HG02938 (cell line): Measurements from ENCODE around the gene ENTPD6.
"Not testable (repeated sequence)": the region's sequence is repeated elsewhere in the genome, so short reads cannot be mapped to it uniquely, and the experiment has no call there.

Experiments
- ATAC-seq: cut with Tn5 transposase; IDR thresholded peaks from one replicate; pipeline ENCODE4 v1.9.1; 2021; ENCODE audit warnings: mild to moderate bottlenecking, moderate library complexity; ENCODE audit not compliant: unreplicated experiment

Gene ENTPD6

GRCh38 chr20:25195014-25195961 is at the start of gene ENTPD6:
ENTPD6 (plus strand) TSS chr20:25195712; CDS start chr20:25206537, 10,825 bp downstream.
- ATAC-seq = peak; percentile 73

- ATAC-seq = no peak
These were observed 48.5 kb upstream of the ENTPD6 start for GRCh38 chr20:25146976-25147375.

- ATAC-seq = no peak
These were observed 47.8 kb upstream of the ENTPD6 start for GRCh38 chr20:25147716-25148115.

GRCh38 chr20:25148181-25148981 is 47.1 kb upstream of the ENTPD6 start:
- no peak for ATAC-seq

- no peak for ATAC-seq
These were observed 46.3 kb upstream of the ENTPD6 start for GRCh38 chr20:25148982-25149846.

GRCh38 chr20:25150016-25150415 is 45.5 kb upstream of the ENTPD6 start:
- ATAC-seq = no peak

- ATAC-seq = no peak
These were observed 37.5 kb upstream of the ENTPD6 start for GRCh38 chr20:25158043-25158442.

GRCh38 chr20:25160467-25160866 is 35.0 kb upstream of the ENTPD6 start:
- peak; percentile 87 for ATAC-seq

- no peak for ATAC-seq
These were observed 34.6 kb upstream of the ENTPD6 start for GRCh38 chr20:25160897-25161296.

GRCh38 chr20:25165128-25165527 is 30.4 kb upstream of the ENTPD6 start:
- no peak for ATAC-seq

- not testable (repeated sequence) for ATAC-seq
These were observed 29.3 kb upstream of the ENTPD6 start for GRCh38 chr20:25166105-25166782.

- ATAC-seq = no peak
These were observed 22.2 kb upstream of the ENTPD6 start for GRCh38 chr20:25173321-25173720.

- ATAC-seq = no peak
These were observed 21.6 kb upstream of the ENTPD6 start for GRCh38 chr20:25173886-25174308.

- ATAC-seq = no peak
These were observed 19.3 kb upstream of the ENTPD6 start for GRCh38 chr20:25176184-25176583.

- no peak for ATAC-seq
These were observed 17.6 kb upstream of the ENTPD6 start for GRCh38 chr20:25177890-25178321.

GRCh38 chr20:25178563-25179438 is 16.7 kb upstream of the ENTPD6 start:
- no peak for ATAC-seq

GRCh38 chr20:25179439-25180089 is 15.9 kb upstream of the ENTPD6 start:
- no peak for ATAC-seq

GRCh38 chr20:25184391-25184790 is 11.1 kb upstream of the ENTPD6 start:
- not testable (repeated sequence) for ATAC-seq

GRCh38 chr20:25187220-25187619 is 8.3 kb upstream of the ENTPD6 start:
- no peak for ATAC-seq
